ENCODE data around the gene NHERF1.

Gene NHERF1

DNA sequence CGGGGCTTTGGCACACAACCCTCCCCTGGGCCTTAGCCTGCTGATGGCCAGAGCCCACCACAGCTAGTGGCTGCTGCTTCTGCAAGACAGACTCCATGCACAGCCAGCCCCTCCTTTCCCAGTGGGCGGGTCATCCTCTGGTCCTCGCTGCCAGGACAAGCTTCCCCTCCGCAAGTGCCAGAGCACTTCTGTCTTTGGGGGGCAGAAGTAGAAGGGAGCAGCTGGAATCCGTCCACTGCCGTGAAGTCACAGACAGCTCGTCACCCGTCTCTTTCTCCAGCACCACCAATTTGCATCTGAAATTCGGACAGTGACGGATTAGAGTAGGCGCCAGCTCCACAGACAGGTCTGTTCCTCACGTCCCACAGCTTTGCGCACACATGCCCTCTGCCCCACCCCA is 59.0 kb downstream of the NHERF1 start:
- no peak overlapping the region for H3K27ac ChIP-seq (ENCODE audit: low read length)
- H3K27me3 ChIP-seq (replicated peaks; ENCODE audit: insufficient read depth, low read length) = no peaks in the 10 kb centered on the region
- H3K36me3 ChIP-seq (replicated peaks; ENCODE audit: insufficient read depth, low read length) = no peaks in the 10 kb centered on the region
- no peak for DNase-seq
- H3K9me3 ChIP-seq (replicated peaks; ENCODE audit: insufficient read depth, low read length) = no peaks in the 10 kb centered on the region
- no peaks in the 10 kb centered on the region for H3F3A ChIP-seq (ENCODE audit: insufficient read depth, low read length)
- H3K9ac ChIP-seq (ENCODE audit: low read length) = no peak overlapping the region
- H2AFZ ChIP-seq (ENCODE audit: low read length) = no peak overlapping the region
- TF ChIP-seq EZH2 (optimal IDR thresholded peaks at IDR 0.05; ENCODE audit: low read depth, low read length) (no peak), EZH2phosphoT487 (IDR thresholded peaks at IDR 0.05; ENCODE audit: low read length) (no peak)
- TF ChIP-seq, protein P1, sequence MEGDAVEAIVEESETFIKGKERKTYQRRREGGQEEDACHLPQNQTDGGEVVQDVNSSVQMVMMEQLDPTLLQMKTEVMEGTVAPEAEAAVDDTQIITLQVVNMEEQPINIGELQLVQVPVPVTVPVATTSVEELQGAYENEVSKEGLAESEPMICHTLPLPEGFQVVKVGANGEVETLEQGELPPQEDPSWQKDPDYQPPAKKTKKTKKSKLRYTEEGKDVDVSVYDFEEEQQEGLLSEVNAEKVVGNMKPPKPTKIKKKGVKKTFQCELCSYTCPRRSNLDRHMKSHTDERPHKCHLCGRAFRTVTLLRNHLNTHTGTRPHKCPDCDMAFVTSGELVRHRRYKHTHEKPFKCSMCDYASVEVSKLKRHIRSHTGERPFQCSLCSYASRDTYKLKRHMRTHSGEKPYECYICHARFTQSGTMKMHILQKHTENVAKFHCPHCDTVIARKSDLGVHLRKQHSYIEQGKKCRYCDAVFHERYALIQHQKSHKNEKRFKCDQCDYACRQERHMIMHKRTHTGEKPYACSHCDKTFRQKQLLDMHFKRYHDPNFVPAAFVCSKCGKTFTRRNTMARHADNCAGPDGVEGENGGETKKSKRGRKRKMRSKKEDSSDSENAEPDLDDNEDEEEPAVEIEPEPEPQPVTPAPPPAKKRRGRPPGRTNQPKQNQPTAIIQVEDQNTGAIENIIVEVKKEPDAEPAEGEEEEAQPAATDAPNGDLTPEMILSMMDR (IDR thresholded peaks at IDR 0.05; ENCODE audit: low read length) = no peak
- H3K4me3 ChIP-seq (ENCODE audit: low read length) = no peak overlapping the region
- H4K20me1 ChIP-seq (ENCODE audit: insufficient read depth, low read length) = no peaks in the 10 kb centered on the region
- H3K79me2 ChIP-seq (ENCODE audit: low read length) = no peaks in the 10 kb centered on the region
- H3K4me1 ChIP-seq (ENCODE audit: low read length) = no peaks in the 10 kb centered on the region
- H3K4me2 ChIP-seq (ENCODE audit: low read depth, low read length) = no peak overlapping the region
- H3K9me2 ChIP-seq (replicated peaks; ENCODE audit: insufficient read depth, low read length) = no peaks in the 10 kb centered on the region

DNA sequence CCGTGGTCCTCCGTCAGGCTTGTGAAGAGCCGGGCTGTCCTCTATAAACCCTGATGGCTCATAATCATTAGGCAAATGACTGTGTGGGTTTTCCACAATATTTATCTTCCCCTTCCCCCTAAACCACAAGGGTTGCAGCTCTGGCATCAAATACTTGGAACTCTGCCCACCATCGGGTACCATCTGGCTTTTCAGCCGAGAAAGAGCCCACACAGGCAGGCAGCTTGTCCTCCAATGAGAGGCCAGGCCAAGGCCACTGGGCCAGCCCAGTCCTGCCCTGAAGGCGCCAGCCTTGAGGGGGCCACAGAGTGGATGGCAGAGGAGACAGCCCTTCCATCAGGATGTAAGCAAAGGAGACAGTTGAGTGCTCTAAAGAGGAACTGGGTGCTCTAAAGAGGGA is 59.5 kb downstream of the NHERF1 start:
- Histone ChIP-seq H3K9me2 (replicated peaks; ENCODE audit: insufficient read depth, low read length) (no peaks in the 10 kb centered on the region), H2AFZ (ENCODE audit: low read length) (no peak overlapping the region), H3K27me3 (replicated peaks; ENCODE audit: insufficient read depth, low read length) (no peaks in the 10 kb centered on the region), H3K9me3 (replicated peaks; ENCODE audit: insufficient read depth, low read length) (no peaks in the 10 kb centered on the region), H3K36me3 (replicated peaks; ENCODE audit: insufficient read depth, low read length) (no peaks in the 10 kb centered on the region), H3F3A (ENCODE audit: insufficient read depth, low read length) (no peaks in the 10 kb centered on the region), H4K20me1 (ENCODE audit: insufficient read depth, low read length) (no peaks in the 10 kb centered on the region), H3K79me2 (ENCODE audit: low read length) (no peaks in the 10 kb centered on the region), H3K4me1 (ENCODE audit: low read length) (no peaks in the 10 kb centered on the region), H3K4me2 (ENCODE audit: low read depth, low read length) (no peak overlapping the region), H3K9ac (ENCODE audit: low read length) (no peak overlapping the region), H3K27ac (ENCODE audit: low read length) (no peak overlapping the region), H3K4me3 (ENCODE audit: low read length) (no peak overlapping the region)
- TF ChIP-seq EZH2 (optimal IDR thresholded peaks at IDR 0.05; ENCODE audit: low read depth, low read length) (no peak), EZH2phosphoT487 (IDR thresholded peaks at IDR 0.05; ENCODE audit: low read length) (no peak)
- TF ChIP-seq, protein P1 (IDR thresholded peaks at IDR 0.05; ENCODE audit: low read length) = no peak
- no peak for DNase-seq

DNA sequence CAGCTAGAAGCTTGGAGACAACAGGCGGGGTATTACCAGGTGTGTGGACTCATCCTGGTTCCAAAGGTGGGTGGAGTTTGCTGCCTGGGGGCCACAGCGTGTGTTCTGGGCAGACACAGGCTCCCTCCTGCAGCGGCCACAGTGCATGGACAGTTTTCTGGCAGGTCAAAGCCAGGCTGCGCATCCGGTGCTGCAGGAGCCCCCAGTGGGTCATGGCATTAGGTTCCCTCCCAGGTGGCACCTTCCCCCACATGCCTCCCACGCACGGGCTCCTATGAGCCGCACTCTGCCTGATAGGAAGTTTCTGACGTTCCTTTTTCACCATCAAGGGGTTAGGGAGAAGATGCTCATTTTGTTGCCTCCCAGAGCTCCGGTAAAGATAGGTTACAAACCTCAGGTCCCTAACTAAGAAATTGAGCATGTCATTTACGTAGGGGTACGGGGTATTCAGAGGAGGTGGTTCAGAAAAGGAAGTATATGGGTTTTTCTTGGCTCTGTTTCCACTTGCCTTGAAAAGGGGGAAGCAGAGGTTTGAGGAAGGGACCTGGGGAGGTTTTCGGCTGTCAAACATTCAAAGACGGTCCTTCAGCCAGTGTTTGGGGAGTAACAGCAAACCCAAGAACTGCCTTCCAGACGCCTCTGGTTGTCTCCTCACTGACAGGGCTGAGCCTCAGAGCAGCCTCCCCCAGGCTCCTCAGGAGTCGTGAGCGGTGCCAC is 60.4 kb downstream of the NHERF1 start:
- Histone ChIP-seq H3K27ac (ENCODE audit: low read length) (no peak overlapping the region), H3K4me3 (ENCODE audit: low read length) (no peak overlapping the region), H3K27me3 (replicated peaks; ENCODE audit: insufficient read depth, low read length) (no peaks in the 10 kb centered on the region), H3K4me2 (ENCODE audit: low read depth, low read length) (no peak overlapping the region), H3F3A (ENCODE audit: insufficient read depth, low read length) (no peaks in the 10 kb centered on the region), H4K20me1 (ENCODE audit: insufficient read depth, low read length) (no peaks in the 10 kb centered on the region), H3K79me2 (ENCODE audit: low read length) (no peaks in the 10 kb centered on the region), H3K9me2 (replicated peaks; ENCODE audit: insufficient read depth, low read length) (no peaks in the 10 kb centered on the region), H3K9me3 (replicated peaks; ENCODE audit: insufficient read depth, low read length) (no peaks in the 10 kb centered on the region), H3K9ac (ENCODE audit: low read length) (no peak overlapping the region), H3K36me3 (replicated peaks; ENCODE audit: insufficient read depth, low read length) (no peaks in the 10 kb centered on the region), H3K4me1 (ENCODE audit: low read length) (no peaks in the 10 kb centered on the region), H2AFZ (ENCODE audit: low read length) (no peak overlapping the region)
- TF ChIP-seq EZH2phosphoT487 (IDR thresholded peaks at IDR 0.05; ENCODE audit: low read length) (no peak), EZH2 (optimal IDR thresholded peaks at IDR 0.05; ENCODE audit: low read depth, low read length) (no peak)
- no peak for DNase-seq
